HG02973 (cell line): ENCODE measurements around the gene ATG16L1.

Source experiments
- ATAC-seq: cut with Tn5 transposase; IDR thresholded peaks from one replicate; pipeline ENCODE4 v1.9.1; 2021; ENCODE audit warnings: moderate library complexity; ENCODE audit not compliant: unreplicated experiment

The ATG16L1 gene

DNA sequence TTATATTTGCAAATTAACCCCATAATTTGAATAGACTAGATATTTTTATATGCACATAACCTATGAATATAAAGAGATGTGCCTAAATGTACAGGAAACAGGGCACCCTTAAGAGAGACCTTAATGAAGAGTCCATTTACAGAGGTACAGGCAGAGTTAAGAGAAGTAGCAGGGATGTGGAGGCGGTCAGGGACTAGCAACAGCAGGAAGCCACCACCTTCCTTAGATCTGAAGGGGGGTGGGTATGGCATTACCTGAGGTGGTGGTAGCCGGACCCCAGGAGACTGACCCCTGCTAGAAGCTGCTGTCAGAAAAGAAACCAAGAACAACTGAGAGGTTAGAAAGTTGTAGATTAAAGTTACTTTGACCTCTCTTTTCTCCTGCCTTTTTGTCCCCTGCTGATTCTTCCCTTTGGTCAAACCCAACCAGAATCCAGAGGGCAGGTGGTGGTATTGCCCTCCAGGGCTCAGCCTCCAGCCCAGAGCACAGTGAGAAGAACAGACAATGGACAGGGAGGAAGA is 24.9 kb upstream of the ATG16L1 start:
- no peak for ATAC-seq

GRCh38 chr2:233227346-233227978 is 24.0 kb upstream of the ATG16L1 start:
- ATAC-seq = no peak

- no peak for ATAC-seq
These were observed 23.1 kb upstream of the ATG16L1 start for GRCh38 chr2:233228376-233228775.

GRCh38 chr2:233233618-233234230 is 17.7 kb upstream of the ATG16L1 start:
- no peak for ATAC-seq

DNA sequence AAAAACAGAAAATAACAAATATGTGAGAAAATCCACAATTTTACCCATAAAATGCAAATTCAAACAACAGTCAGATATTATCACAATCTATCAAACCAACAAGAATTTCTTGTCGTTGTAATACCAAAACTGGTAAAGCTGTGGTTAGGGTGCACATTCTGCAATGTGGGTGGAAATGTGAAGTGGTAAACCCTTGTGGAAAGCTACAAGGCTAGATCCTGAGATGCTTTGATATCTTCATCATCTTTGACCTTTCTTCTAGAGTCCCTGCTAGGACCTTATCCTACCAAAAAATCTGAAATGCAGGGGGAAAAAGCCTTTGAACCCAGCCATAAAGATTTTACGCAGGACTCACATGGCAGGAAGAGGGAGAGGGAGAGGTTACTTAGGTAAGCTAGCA is 17.2 kb upstream of the ATG16L1 start:
- ATAC-seq = no peak

DNA sequence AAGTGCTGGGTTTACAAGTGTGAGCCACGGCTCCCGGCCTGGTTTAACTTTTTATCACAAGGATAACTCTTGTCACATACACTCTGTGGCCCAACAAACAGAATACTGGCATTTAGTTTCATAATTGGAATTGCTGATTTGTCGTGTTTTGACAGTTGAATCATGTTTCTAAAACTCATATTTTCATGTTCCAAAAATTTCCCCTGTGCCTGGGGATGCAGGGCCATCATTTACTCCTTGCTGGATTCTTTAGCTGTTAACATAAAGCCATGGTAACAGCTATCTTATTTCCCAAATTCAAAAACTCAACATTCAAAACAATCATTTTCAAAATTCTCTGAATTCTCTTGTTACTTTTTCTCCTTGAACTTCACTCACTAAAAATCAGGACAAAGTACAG is 16.5 kb upstream of the ATG16L1 start:
- no peak for ATAC-seq

GRCh38 chr2:233235977-233236376 is 15.5 kb upstream of the ATG16L1 start:
- ATAC-seq = no peak

- ATAC-seq = no peak
These were observed 14.5 kb upstream of the ATG16L1 start for GRCh38 chr2:233236820-233237589.

GRCh38 chr2:233240897-233241296 is 10.6 kb upstream of the ATG16L1 start:
- no peak for ATAC-seq

DNA sequence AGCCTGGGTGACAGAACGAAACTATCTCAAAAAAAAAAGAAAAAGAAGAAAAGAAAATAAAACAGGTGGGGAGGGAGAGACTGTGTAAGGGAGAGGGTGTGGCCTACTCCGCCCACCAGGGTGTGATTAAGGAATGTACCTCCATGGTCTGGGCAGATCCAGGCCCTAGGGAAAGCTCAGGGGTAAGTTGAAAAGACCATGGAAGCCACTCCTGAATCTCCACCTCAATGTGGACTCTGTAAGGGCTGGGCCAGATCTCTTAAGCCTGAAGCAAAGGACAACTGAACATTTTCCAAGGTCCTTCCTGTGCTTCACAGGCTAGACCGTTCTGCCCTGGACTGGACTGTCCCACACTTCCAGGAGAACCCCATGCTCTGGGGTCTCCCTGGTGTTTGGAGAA is 9.7 kb upstream of the ATG16L1 start:
- no peak for ATAC-seq

- no peak for ATAC-seq
These were observed 9.1 kb upstream of the ATG16L1 start for GRCh38 chr2:233242231-233242927.

DNA sequence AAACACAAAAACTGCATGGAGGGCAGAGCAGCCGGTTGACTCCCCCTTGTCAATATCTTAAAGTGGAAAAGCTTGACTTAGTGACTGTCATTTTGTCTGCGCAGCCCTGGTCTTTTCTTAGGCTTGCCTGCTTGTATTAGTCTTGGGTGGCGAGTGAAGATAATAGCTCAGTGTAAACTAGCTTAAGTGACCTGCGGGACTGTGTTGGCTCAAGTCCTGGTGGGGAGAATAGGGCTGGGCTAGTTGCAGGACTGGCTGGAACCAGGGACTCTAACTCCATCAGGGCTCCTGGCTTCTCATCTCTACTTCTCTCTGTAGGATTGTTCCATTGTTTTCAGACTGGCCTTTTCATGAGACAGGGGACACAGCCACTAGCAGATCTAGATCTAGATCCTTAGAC is 8.1 kb upstream of the ATG16L1 start:
- no peak for ATAC-seq

DNA sequence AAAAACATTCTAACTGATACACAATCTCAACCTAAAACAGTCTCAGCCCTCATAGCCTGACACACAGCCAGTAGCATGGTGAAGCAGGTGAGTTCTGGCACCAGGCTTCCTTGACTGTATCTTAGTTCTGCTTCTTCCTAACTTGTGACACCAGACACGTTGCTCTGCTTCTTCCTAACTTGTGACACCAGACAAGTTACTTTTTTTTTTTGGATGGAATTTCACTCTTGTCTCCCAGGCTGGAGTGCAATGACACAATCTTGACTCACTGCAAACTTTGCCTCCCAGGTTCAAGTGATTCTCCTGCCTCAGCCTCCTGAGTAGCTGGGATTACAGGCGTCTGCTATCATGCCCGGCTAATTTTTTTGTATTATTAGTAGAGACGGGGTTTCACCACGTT is 6.7 kb upstream of the ATG16L1 start:
- ATAC-seq = no peak

DNA sequence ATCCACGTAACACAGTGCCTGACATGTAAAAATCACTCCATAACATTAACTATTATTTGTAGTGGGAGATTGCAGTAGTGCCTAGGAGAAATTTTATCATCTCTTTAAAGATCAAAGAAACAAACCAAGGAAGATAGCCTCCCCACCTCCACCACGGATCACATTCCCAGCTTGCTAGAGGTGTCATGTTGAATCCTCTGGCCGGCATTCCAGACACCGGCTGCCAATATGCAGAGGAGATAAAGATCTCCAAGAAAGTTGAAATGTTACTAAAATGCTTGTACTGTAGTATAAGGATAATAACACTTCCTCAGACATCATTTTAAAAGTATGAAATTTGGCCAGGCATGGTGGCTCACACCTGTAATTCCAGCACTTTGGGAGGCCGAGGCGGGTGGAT is 6.1 kb upstream of the ATG16L1 start:
- no peak for ATAC-seq

- ATAC-seq = no peak
These were observed 4.4 kb upstream of the ATG16L1 start for GRCh38 chr2:233247116-233247515.

GRCh38 chr2:233247744-233248143 is 3.7 kb upstream of the ATG16L1 start:
- no peak for ATAC-seq

GRCh38 chr2:233248999-233249398 is 2.5 kb upstream of the ATG16L1 start:
- ATAC-seq = no peak

DNA sequence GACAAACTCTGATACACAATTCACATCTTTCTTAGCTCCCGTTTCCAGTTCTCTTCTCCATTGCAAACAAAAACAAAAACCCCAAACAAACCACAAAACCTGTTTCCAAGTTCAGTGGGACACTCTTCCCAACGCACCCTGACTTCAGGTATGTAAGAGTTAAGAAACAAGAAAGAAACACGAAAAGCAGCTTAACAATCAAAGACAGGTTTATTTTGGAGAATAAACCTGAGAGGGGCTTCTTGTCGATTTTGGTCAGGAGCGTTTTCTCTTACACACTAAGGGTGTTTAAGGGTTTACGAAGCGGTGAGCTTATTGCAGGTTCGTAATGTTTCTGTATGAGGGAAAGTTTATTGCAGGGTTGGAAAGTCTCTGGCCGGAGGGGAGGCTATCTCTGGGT is 905 bp upstream of the ATG16L1 start:
- no peak for ATAC-seq

- ATAC-seq = no peak
These were observed 528 bp upstream of the ATG16L1 start for GRCh38 chr2:233250985-233251305.

GRCh38 chr2:233252227-233252626 is 754 bp downstream of the ATG16L1 start:
- no peak for ATAC-seq

- no peak for ATAC-seq
These were observed 3.7 kb downstream of the ATG16L1 start for GRCh38 chr2:233255151-233255550.

DNA sequence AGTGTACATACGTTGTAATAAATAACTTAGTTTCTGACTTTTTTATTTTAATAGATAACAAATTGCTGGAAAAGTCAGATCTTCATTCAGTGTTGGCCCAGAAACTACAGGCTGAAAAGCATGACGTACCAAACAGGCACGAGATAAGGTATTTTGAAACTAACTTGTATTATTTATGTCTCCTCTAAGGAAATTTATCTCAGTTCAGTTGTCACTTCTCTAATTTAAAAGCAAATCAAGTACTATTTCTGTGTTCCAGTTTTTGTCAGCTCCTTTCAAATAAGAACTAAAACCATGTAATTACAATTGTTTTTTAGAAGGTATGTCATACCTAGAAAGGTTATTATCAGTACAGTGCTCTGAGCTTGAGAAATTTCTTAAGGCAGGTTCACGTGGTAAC is 4.6 kb downstream of the ATG16L1 start:
- ATAC-seq = no peak
